Smooth muscle cell (in vitro differentiated cells): Measurements from ENCODE around the gene AOPEP. TPM values are rescaled to one million over a fixed set of nuclear protein-coding genes. Genes with fewer than 3 reads are reported as not detected.

Source experiments
- DNase-seq: peaks from one replicate; lab custom pipeline; 2025; ENCODE audit not compliant: unreplicated experiment; lab: John Stamatoyannopoulos, UW
- H2AFZ ChIP-seq: fragments of 200-600 bp; sonication (generic); 2 replicates; pipeline ENCODE4 v1.6.0; 2016; ENCODE audit warnings: antibody characterized with exemption, low read depth, mild to moderate bottlenecking
- H3F3A ChIP-seq: fragments of 200-600 bp; sonication (generic); 2 replicates; pipeline ENCODE4 v1.6.0; 2017; ENCODE audit warnings: antibody characterized with exemption, low read depth
- H3K27ac ChIP-seq: fragments of 200-600 bp; sonication (generic); 2 replicates; pipeline ENCODE4 v1.5.1; 2016; ENCODE audit warnings: low read depth, mild to moderate bottlenecking
- H3K27me3 ChIP-seq: fragments of 200-600 bp; sonication (generic); 2 replicates; pipeline ENCODE4 v1.6.1; 2016; ENCODE audit warnings: low read depth, mild to moderate bottlenecking
- H3K36me3 ChIP-seq: fragments of 200-600 bp; sonication (generic); 2 replicates; pipeline ENCODE4 v1.5.1; 2016; ENCODE audit warnings: low read depth
- H3K4me1 ChIP-seq: fragments of 200-600 bp; sonication (generic); 2 replicates; pipeline ENCODE4 v1.5.1; 2016; ENCODE audit warnings: low read depth
- H3K4me2 ChIP-seq: fragments of 200-600 bp; sonication (generic); 2 replicates; pipeline ENCODE4 v1.6.0; 2016; ENCODE audit warnings: mild to moderate bottlenecking
- H3K4me3 ChIP-seq: fragments of 200-600 bp; sonication (generic); 2 replicates; pipeline ENCODE4 v1.5.1; 2016; ENCODE audit warnings: mild to moderate bottlenecking
- H3K79me2 ChIP-seq: fragments of 200-600 bp; sonication (generic); 2 replicates; pipeline ENCODE4 v1.6.0; 2016; ENCODE audit warnings: low read depth, mild to moderate bottlenecking
- H3K9ac ChIP-seq: fragments of 200-600 bp; sonication (generic); 2 replicates; pipeline ENCODE4 v1.6.0; 2016; ENCODE audit warnings: low read depth
- H3K9me3 ChIP-seq: fragments of 200-600 bp; sonication (generic); replicated peaks from 2 replicates; pipeline ENCODE4 v1.5.1; 2016; ENCODE audit warnings: low read depth
- H4K20me1 ChIP-seq: fragments of 200-600 bp; sonication (generic); 2 replicates; pipeline ENCODE4 v1.6.0; 2016; ENCODE audit warnings: low read depth
- CTCF ChIP-seq: fragments of 200-600 bp; sonication (generic); IDR thresholded peaks from 2 replicates; pipeline ENCODE4 v1.5.1; 2017; ENCODE audit warnings: borderline replicate concordance, mild to moderate bottlenecking, antibody characterized with exemption; ENCODE audit not compliant: insufficient read depth, poor library complexity, severe bottlenecking
- WGBS: methylation state at CpG from one replicate; pipeline ENCODE4 v1.1.7; 2016; ENCODE audit warnings: low lambda C conversion rate; 5-methylcytosine and 5-hydroxymethylcytosine counted together
- polyA plus RNA-seq: library from polyadenylated mRNA; unstranded; fragments of >200 nt; fragmentation: Nextera tagmentation; extraction: Ambion mirVana; gene quantifications from 2 replicates; pipeline ENCODE4 v1.2.1, GENCODE V29; 2016
- total RNA-seq: library from RNA; depleted of rRNA; stranded (reverse); fragments of >200 nt; gene quantifications from 2 replicates; pipeline ENCODE4 v1.2.3, GENCODE V29; 2014

Gene AOPEP
- total and polyA plus RNA-seq, 2 experiments from 2014 or later: 52.7 to 94.9 TPM

- TF ChIP-seq CTCF: no peak
- 94% methylated on average over 9 of the region's 9 CpGs for WGBS
- H4K20me1 ChIP-seq: no peaks in the 10 kb centered on the region
- peaks cover 16% of the 10 kb centered on the region for H3K4me1 ChIP-seq
- no peak overlapping the region for H3K9ac ChIP-seq
- no peak for DNase-seq
- H3K36me3 ChIP-seq: no peaks in the 10 kb centered on the region
- peaks cover 14% of the 10 kb centered on the region for H3F3A ChIP-seq
- no peaks in the 10 kb centered on the region for H3K9me3 ChIP-seq
- H2AFZ ChIP-seq: no peak overlapping the region
- H3K27me3 ChIP-seq: no peaks in the 10 kb centered on the region
- H3K4me2 ChIP-seq: no peak overlapping the region
- peaks cover 16% of the 10 kb centered on the region for H3K79me2 ChIP-seq
- H3K4me3 ChIP-seq: no peak overlapping the region
- H3K27ac ChIP-seq: no peak overlapping the region
These were observed 208.4 kb downstream of the AOPEP start for GRCh38 chr9:94934816-94935328.

- peaks cover 14% of the 10 kb centered on the region for H3F3A ChIP-seq
- H3K4me1 ChIP-seq: peaks cover 16% of the 10 kb centered on the region
- no peak overlapping the region for H3K9ac ChIP-seq
- no peak overlapping the region for H3K27ac ChIP-seq
- no peak overlapping the region for H3K4me3 ChIP-seq
- no peak overlapping the region for H3K4me2 ChIP-seq
- WGBS: 94% methylated on average over 6 of the region's 6 CpGs
- no peaks in the 10 kb centered on the region for H4K20me1 ChIP-seq
- no peaks in the 10 kb centered on the region for H3K36me3 ChIP-seq
- TF ChIP-seq CTCF: no peak
- H3K9me3 ChIP-seq: no peaks in the 10 kb centered on the region
- H2AFZ ChIP-seq: no peak overlapping the region
- H3K27me3 ChIP-seq: no peaks in the 10 kb centered on the region
- H3K79me2 ChIP-seq: peaks cover 15% of the 10 kb centered on the region
- DNase-seq: no peak
These were observed 208.9 kb downstream of the AOPEP start for GRCh38 chr9:94935396-94935795.

- DNase-seq: no peak
- peaks cover 14% of the 10 kb centered on the region for H3K4me1 ChIP-seq
- H3K27ac ChIP-seq: peak overlapping the region; percentile 76
- H3F3A ChIP-seq: peaks cover 11% of the 10 kb centered on the region
- H3K9me3 ChIP-seq: no peaks in the 10 kb centered on the region
- no peak for TF ChIP-seq CTCF
- H3K79me2 ChIP-seq: peaks cover 13% of the 10 kb centered on the region
- no peaks in the 10 kb centered on the region for H3K36me3 ChIP-seq
- H4K20me1 ChIP-seq: no peaks in the 10 kb centered on the region
- H3K27me3 ChIP-seq: no peaks in the 10 kb centered on the region
- peak overlapping the region; percentile 26 for H3K4me2 ChIP-seq
- no peak overlapping the region for H3K4me3 ChIP-seq
- no peak overlapping the region for H3K9ac ChIP-seq
- no peak overlapping the region for H2AFZ ChIP-seq
- 49% methylated on average over 3 of the region's 3 CpGs for WGBS
These were observed 209.9 kb downstream of the AOPEP start for GRCh38 chr9:94936419-94936818.

GRCh38 chr9:94937214-94937903, 210.9 kb downstream of the AOPEP start:
- DNase-seq: no peak
- 86% methylated on average over 6 of the region's 6 CpGs for WGBS
- peak overlapping the region; percentile 76 for H3K27ac ChIP-seq
- no peaks in the 10 kb centered on the region for H3K27me3 ChIP-seq
- H3K4me1 ChIP-seq: peaks cover 9% of the 10 kb centered on the region
- H3K9ac ChIP-seq: no peak overlapping the region
- H3K9me3 ChIP-seq: no peaks in the 10 kb centered on the region
- H3K79me2 ChIP-seq: peaks cover 13% of the 10 kb centered on the region
- H3K4me3 ChIP-seq: no peak overlapping the region
- no peaks in the 10 kb centered on the region for H3K36me3 ChIP-seq
- TF ChIP-seq CTCF: no peak
- no peaks in the 10 kb centered on the region for H4K20me1 ChIP-seq
- no peak overlapping the region for H2AFZ ChIP-seq
- peak overlapping the region; percentile 37 for H3K4me2 ChIP-seq
- peaks cover 4% of the 10 kb centered on the region for H3F3A ChIP-seq
